Mesenchymal stem cell (in vitro differentiated cells and primary cell): ENCODE results near the gene LRRC14B.
A peak's percentile ranks its signal among the peaks of the same experiment; 100 is the strongest.

Experiments used
- DNase-seq: peaks from one replicate; pipeline ENCODE4 v3.0.0-alpha.2; 2013
- H2AFZ ChIP-seq: one replicate; pipeline ENCODE4 v1.6.1; 2013; ENCODE audit warnings: low read depth, mild to moderate bottlenecking, control low read depth, inconsistent platforms, low read length, moderate library complexity
- H2AK5ac ChIP-seq: 2 replicates; pipeline ENCODE4 v1.6.1; 2013; ENCODE audit warnings: low read length, moderate library complexity, mild to moderate bottlenecking, inconsistent platforms; ENCODE audit not compliant: severe bottlenecking
- H2BK120ac ChIP-seq: one replicate; pipeline ENCODE4 v1.6.1; 2013; ENCODE audit warnings: low read depth, mild to moderate bottlenecking, inconsistent platforms, low read length, moderate library complexity
- H2BK12ac ChIP-seq, 2 experiments: one replicate each; pipeline ENCODE4 v1.6.1; 2013; ENCODE audit warnings: inconsistent platforms in 2 of 2, low read length in 2 of 2, mild to moderate bottlenecking in 2 of 2, moderate library complexity in 2 of 2, control low read depth in 1 of 2
- H2BK15ac ChIP-seq: one replicate; pipeline ENCODE4 v1.6.1; 2013; ENCODE audit warnings: mild to moderate bottlenecking, low read depth, inconsistent platforms; ENCODE audit not compliant: poor library complexity, severe bottlenecking
- H2BK5ac ChIP-seq: 2 replicates; pipeline ENCODE4 v1.6.1; 2013; ENCODE audit warnings: low read depth, mild to moderate bottlenecking, low read length, control low read depth, inconsistent platforms; ENCODE audit not compliant: poor library complexity, severe bottlenecking
- H3K14ac ChIP-seq, 2 experiments: one replicate each; pipeline ENCODE4 v1.6.1; 2013; ENCODE audit warnings: inconsistent platforms in 2 of 2, low read length in 2 of 2, control low read depth in 1 of 2, mild to moderate bottlenecking in 1 of 2, moderate library complexity in 1 of 2
- H3K18ac ChIP-seq, 2 experiments: one replicate each; pipeline ENCODE4 v1.6.1; 2013; ENCODE audit warnings: inconsistent platforms in 2 of 2, low read length in 2 of 2, control low read depth in 1 of 2, low read depth in 1 of 2, mild to moderate bottlenecking in 1 of 2
- H3K23ac ChIP-seq, 2 experiments: one replicate each; pipeline ENCODE4 v1.6.1; 2013; ENCODE audit warnings: inconsistent platforms in 2 of 2, low read length in 2 of 2, mild to moderate bottlenecking in 2 of 2, moderate library complexity in 2 of 2, control low read depth in 1 of 2
- H3K27ac ChIP-seq: 2 replicates; pipeline ENCODE4 v1.5.1; 2013; ENCODE audit warnings: mild to moderate bottlenecking, moderate library complexity, low read length, control low read depth, inconsistent platforms; ENCODE audit not compliant: poor library complexity, severe bottlenecking
- H3K27me3 ChIP-seq, 2 experiments: 2 replicates each; pipeline versions ENCODE4 v1.6.1 to v1.7.0; 2013; ENCODE audit warnings: low read length in 2 of 2, mild to moderate bottlenecking in 2 of 2, moderate library complexity in 2 of 2, control low read depth in 1 of 2, inconsistent platforms in 1 of 2; ENCODE audit not compliant: control insufficient read depth in 1 of 2, insufficient read depth in 1 of 2
- H3K36me3 ChIP-seq, 2 experiments: 2 replicates each; pipeline versions ENCODE4 v1.6.1 to v1.7.0; 2013; ENCODE audit warnings: low read length in 2 of 2, control low read depth in 1 of 2, inconsistent platforms in 1 of 2, low read depth in 1 of 2, mild to moderate bottlenecking in 1 of 2; ENCODE audit not compliant: insufficient read depth in 2 of 2, control insufficient read depth in 1 of 2
- H3K4ac ChIP-seq, 2 experiments: one replicate each; pipeline ENCODE4 v1.6.1; 2013; ENCODE audit warnings: inconsistent platforms in 2 of 2, low read length in 2 of 2, mild to moderate bottlenecking in 2 of 2, moderate library complexity in 2 of 2, control low read depth in 1 of 2, low read depth in 1 of 2
- H3K4me1 ChIP-seq: 2 replicates; pipeline ENCODE4 v1.6.1; 2013; ENCODE audit warnings: low read depth, low read length, control low read depth; ENCODE audit not compliant: control insufficient read depth, insufficient read depth
- H3K4me2 ChIP-seq: 2 replicates; pipeline ENCODE4 v1.6.1; 2013; ENCODE audit warnings: low read length, mild to moderate bottlenecking, inconsistent platforms; ENCODE audit not compliant: poor library complexity, severe bottlenecking
- H3K4me3 ChIP-seq, 2 experiments: 2 replicates each; pipeline versions ENCODE4 v1.5.1 to v1.7.0; 2013; ENCODE audit warnings: low read length in 2 of 2, mild to moderate bottlenecking in 2 of 2, control low read depth in 1 of 2, low read depth in 1 of 2; ENCODE audit not compliant: insufficient read depth in 1 of 2
- H3K79me1 ChIP-seq: replicated peaks from 2 replicates; pipeline ENCODE4 v1.6.1; 2013; ENCODE audit warnings: mild to moderate bottlenecking, control low read depth, low read length, inconsistent platforms; ENCODE audit not compliant: poor library complexity, severe bottlenecking
- H3K9ac ChIP-seq: 2 replicates; pipeline ENCODE4 v1.7.0; 2013; ENCODE audit warnings: mild to moderate bottlenecking, low read length, moderate library complexity
- H3K9me3 ChIP-seq: 2 replicates; pipeline ENCODE4 v1.7.0; 2013; ENCODE audit warnings: mild to moderate bottlenecking, low read length; ENCODE audit not compliant: control insufficient read depth
- H4K8ac ChIP-seq: one replicate; pipeline ENCODE4 v1.6.1; 2013; ENCODE audit warnings: inconsistent platforms, mild to moderate bottlenecking, low read length, moderate library complexity
- H4K91ac ChIP-seq: one replicate; pipeline ENCODE4 v1.6.1; 2013; ENCODE audit warnings: mild to moderate bottlenecking, low read length, inconsistent platforms
- WGBS: methylation state at CpG from one replicate; pipeline ENCODE4 v1.1.7; 2013; ENCODE audit warnings: mixed read lengths; 5-methylcytosine and 5-hydroxymethylcytosine counted together

Gene LRRC14B

DNA sequence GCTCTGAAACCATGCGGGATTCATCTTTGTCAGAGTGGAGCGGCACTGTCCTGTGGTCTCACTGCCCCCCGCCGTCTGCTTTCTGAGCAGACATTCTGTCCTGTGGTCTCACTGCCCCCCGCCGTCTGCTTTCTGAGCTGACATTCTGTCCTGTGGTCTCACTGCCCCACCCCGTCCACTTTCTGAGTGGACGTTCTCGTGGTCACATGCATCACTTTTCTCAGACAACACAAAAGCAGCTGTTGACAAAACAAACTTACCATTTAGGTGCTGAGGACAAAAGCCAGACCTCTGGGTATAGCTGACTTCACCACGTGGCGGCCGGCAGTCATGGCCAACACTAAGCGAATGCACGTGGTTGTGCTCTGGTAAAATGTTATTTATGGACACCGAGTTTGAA lies 2.8 kb downstream of the LRRC14B start:
- Histone ChIP-seq H2AK5ac (no peak overlapping the region), H3K14ac (no peak overlapping the region), H2BK120ac (no peak overlapping the region), H3K18ac (no peak overlapping the region), H3K27me3 (peaks cover 0 to 33% of the 10 kb centered on the region in 2 experiments), H3K36me3 (peaks cover 7 to 29% of the 10 kb centered on the region in 2 experiments), H3K4ac (no peak overlapping the region), H3K27ac (no peak overlapping the region), H3K23ac (no peak overlapping the region), H2AFZ (no peak overlapping the region), H3K79me1 (peaks cover 13% of the 10 kb centered on the region), H2BK5ac (no peak overlapping the region), H3K4me2 (no peak overlapping the region), H2BK15ac (no peak overlapping the region), H3K4me3 (no peak overlapping the region), H2BK12ac (no peak overlapping the region), H3K4me1 (peaks cover 2% of the 10 kb centered on the region), H4K91ac (no peak overlapping the region), H3K9me3 (no peaks in the 10 kb centered on the region), H4K8ac (no peak overlapping the region), H3K9ac (no peak overlapping the region)
- WGBS, result 91% methylated on average over 12 of the region's 15 CpGs
- DNase-seq, result no peak

- no peak overlapping the region for H2BK120ac ChIP-seq
- H3K27me3 ChIP-seq, result peaks cover 0 to 30% of the 10 kb centered on the region in 2 experiments
- H3K79me1 ChIP-seq, result peaks cover 17% of the 10 kb centered on the region
- H3K36me3 ChIP-seq, result peaks cover 7 to 35% of the 10 kb centered on the region in 2 experiments
- no peak overlapping the region for H2BK5ac ChIP-seq
- H2BK12ac ChIP-seq, result no peak overlapping the region
- H3K4me2 ChIP-seq, result no peak overlapping the region
- no peak for DNase-seq
- no peak overlapping the region for H3K9ac ChIP-seq
- H2AK5ac ChIP-seq, result no peak overlapping the region
- no peaks in the 10 kb centered on the region for H3K9me3 ChIP-seq
- H3K18ac ChIP-seq, result no peak overlapping the region
- no peak overlapping the region for H3K4me3 ChIP-seq
- H4K8ac ChIP-seq, result no peak overlapping the region
- peak overlapping the region in 1 of 2 experiments; percentile 54 for H3K23ac ChIP-seq
- no peak overlapping the region for H2BK15ac ChIP-seq
- H3K27ac ChIP-seq, result no peak overlapping the region
- WGBS, result 95% methylated on average over 36 of the region's 36 CpGs
- peaks cover 2% of the 10 kb centered on the region for H3K4me1 ChIP-seq
- no peak overlapping the region for H3K4ac ChIP-seq
- H3K14ac ChIP-seq, result no peak overlapping the region
- H2AFZ ChIP-seq, result no peak overlapping the region
- no peak overlapping the region for H4K91ac ChIP-seq
Observed at GRCh38 chr5:194603-195209, 3.4 kb downstream of the LRRC14B start.

- no peaks in the 10 kb centered on the region for H3K9me3 ChIP-seq
- H3K14ac ChIP-seq, result no peak overlapping the region
- H4K8ac ChIP-seq, result no peak overlapping the region
- no peak overlapping the region for H2BK15ac ChIP-seq
- DNase-seq, result no peak
- H4K91ac ChIP-seq, result no peak overlapping the region
- H3K27me3 ChIP-seq, result peaks cover 0 to 23% of the 10 kb centered on the region in 2 experiments
- H3K4me3 ChIP-seq, result no peak overlapping the region
- no peak overlapping the region for H3K27ac ChIP-seq
- H3K4me2 ChIP-seq, result no peak overlapping the region
- no peak overlapping the region for H2BK12ac ChIP-seq
- no peaks in the 10 kb centered on the region for H3K4me1 ChIP-seq
- H3K79me1 ChIP-seq, result peaks cover 26% of the 10 kb centered on the region
- no peak overlapping the region for H2BK5ac ChIP-seq
- H3K4ac ChIP-seq, result no peak overlapping the region
- H3K36me3 ChIP-seq, result peaks cover 7 to 42% of the 10 kb centered on the region in 2 experiments
- no peak overlapping the region for H2BK120ac ChIP-seq
- H3K18ac ChIP-seq, result no peak overlapping the region
- no peak overlapping the region for H3K23ac ChIP-seq
- H3K9ac ChIP-seq, result no peak overlapping the region
- H2AK5ac ChIP-seq, result no peak overlapping the region
- 84% methylated on average over 31 of the region's 33 CpGs for WGBS
- no peak overlapping the region for H2AFZ ChIP-seq
Observed at GRCh38 chr5:195401-196160, 4.3 kb downstream of the LRRC14B start.

GRCh38 chr5:196350-196749 lies 5.1 kb downstream of the LRRC14B start:
- no peak overlapping the region for H4K91ac ChIP-seq
- no peak overlapping the region for H3K18ac ChIP-seq
- WGBS, result 98% methylated on average over 6 of the region's 10 CpGs

More at GRCh38 chr5:196350-196749, 5.1 kb downstream of the LRRC14B start:
- no peak overlapping the region for H3K14ac ChIP-seq
- H3K79me1 ChIP-seq, result peaks cover 29% of the 10 kb centered on the region
- no peak overlapping the region for H2AK5ac ChIP-seq
- H2BK15ac ChIP-seq, result no peak overlapping the region
- H3K4me1 ChIP-seq, result peaks cover 1% of the 10 kb centered on the region
- no peaks in the 10 kb centered on the region for H3K9me3 ChIP-seq
- no peak for DNase-seq
- H3K9ac ChIP-seq, result no peak overlapping the region
- H3K4me2 ChIP-seq, result no peak overlapping the region
- H3K4me3 ChIP-seq, result no peak overlapping the region
- no peak overlapping the region for H4K8ac ChIP-seq
- peaks cover 0 to 16% of the 10 kb centered on the region in 2 experiments for H3K27me3 ChIP-seq
- H3K4ac ChIP-seq, result no peak overlapping the region
- no peak overlapping the region for H3K27ac ChIP-seq
- H2BK5ac ChIP-seq, result no peak overlapping the region
- no peak overlapping the region for H2AFZ ChIP-seq
- H3K36me3 ChIP-seq, result peaks cover 11 to 41% of the 10 kb centered on the region in 2 experiments
- H3K23ac ChIP-seq, result no peak overlapping the region
- no peak overlapping the region for H2BK120ac ChIP-seq
- no peak overlapping the region for H2BK12ac ChIP-seq
